ENCODE measurements around the gene SYT15.
A peak's percentile ranks its signal among the peaks of the same experiment; 100 is the strongest.

Gene SYT15

DNA sequence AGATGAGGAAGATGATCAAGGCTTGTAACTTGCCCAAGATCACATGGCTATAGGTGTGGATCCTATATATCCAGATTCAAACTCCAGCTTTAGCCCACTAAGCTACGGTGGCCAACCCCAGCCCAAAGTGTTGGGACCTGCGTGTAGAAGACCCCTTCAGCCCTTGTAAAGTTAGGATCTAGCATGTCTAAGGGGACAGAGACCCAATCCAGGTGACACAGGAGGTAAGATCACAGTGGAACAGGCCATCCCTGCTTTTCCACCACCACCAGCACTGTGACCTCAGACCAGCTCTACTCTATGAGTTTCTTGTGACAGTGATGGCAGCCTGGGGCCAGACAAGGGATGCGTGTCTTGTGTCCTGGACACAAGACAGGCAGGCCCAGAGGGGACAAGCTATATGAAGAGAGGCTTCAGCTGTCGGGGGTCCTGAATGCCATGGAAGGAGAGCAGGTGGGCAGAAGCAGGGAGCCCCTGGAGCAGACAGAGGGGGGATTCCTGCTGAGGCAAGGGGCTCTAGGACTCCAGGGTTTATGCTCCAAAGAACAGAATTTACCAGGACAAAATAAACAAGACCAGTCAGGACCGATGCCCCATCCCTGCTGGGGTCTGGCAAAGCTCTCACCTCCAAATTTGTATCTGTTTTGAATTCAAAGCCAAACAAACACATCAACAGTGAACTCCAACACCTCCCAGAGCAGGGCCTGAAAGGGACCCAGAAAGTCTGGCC lies 32.9 kb upstream of the SYT15 start:
- TF ChIP-seq, protein P1, sequence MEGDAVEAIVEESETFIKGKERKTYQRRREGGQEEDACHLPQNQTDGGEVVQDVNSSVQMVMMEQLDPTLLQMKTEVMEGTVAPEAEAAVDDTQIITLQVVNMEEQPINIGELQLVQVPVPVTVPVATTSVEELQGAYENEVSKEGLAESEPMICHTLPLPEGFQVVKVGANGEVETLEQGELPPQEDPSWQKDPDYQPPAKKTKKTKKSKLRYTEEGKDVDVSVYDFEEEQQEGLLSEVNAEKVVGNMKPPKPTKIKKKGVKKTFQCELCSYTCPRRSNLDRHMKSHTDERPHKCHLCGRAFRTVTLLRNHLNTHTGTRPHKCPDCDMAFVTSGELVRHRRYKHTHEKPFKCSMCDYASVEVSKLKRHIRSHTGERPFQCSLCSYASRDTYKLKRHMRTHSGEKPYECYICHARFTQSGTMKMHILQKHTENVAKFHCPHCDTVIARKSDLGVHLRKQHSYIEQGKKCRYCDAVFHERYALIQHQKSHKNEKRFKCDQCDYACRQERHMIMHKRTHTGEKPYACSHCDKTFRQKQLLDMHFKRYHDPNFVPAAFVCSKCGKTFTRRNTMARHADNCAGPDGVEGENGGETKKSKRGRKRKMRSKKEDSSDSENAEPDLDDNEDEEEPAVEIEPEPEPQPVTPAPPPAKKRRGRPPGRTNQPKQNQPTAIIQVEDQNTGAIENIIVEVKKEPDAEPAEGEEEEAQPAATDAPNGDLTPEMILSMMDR (conservative IDR thresholded peaks at IDR 0.05; ENCODE audit: low read depth): no peak
- DNase-seq (ENCODE audit: low spot score): no peak
- POLR2A ChIA-PET (ENCODE audit: low non-redundant PET): no interaction called here
- CTCF ChIA-PET: no interaction called here
- H3K27ac ChIP-seq: no peak overlapping the region

- ChIA-PET POLR2A (ENCODE audit: low non-redundant PET) (no interaction called here), CTCF (no interaction called here)
- no peak overlapping the region for H3K27ac ChIP-seq
- peak; percentile 55 for DNase-seq (ENCODE audit: low spot score)
- TF ChIP-seq, protein P1 (conservative IDR thresholded peaks at IDR 0.05; ENCODE audit: low read depth): no peak
Measured at GRCh38 chr10:46546591-46547540, 32.1 kb upstream of the SYT15 start.

DNA sequence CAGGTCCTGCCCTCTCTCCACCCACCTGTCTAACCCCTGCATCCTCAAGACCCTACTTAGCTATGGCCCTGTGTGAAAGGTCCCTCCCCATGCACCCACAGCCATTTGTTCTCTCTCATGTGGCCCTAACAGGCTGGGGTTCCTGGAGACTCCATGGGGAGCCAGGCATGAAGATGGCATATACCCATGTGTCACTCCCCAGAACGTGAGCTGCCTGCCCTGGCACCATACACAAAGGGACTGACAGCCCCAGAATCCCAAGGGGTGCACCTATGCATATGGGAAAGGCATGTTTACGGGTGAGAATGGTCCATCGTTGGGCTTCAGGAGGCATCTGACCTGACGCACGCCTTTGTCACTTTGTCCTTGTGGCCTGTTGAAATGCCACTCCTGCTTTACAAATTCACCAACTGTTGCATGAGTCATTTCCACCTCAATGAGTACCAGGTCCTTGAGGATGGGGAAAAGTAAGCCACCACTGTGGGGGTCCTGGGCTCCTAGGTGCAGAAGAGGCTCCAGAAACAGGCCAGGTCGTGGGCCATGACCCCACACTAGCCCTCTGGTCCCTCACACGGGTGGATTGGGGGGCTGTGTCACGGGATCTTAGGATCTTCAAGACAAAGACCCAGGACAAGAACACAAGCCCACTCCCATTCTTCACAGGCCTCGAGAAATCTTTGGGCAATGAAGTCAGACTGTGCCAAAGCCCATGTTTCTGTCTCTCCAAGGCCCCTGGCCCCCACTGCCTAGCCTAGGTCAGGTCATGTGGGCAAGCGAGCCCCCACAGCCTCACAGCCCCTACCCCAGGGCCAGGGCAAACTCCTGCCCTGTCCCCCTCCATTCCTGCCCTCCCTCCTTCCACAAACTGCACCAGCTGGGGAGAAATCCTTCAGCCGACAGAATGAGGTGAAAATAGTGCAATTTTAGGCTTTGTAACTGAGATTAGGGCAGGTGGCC lies 31.1 kb upstream of the SYT15 start:
- CTCF ChIA-PET: interaction anchor here (0.6 kb wide), 1 partner anchor 28 kb away, joined by 3 read pairs; no protein-coding TSS in a partner anchor
- TF ChIP-seq, protein P1 (conservative IDR thresholded peaks at IDR 0.05; ENCODE audit: low read depth): no peak
- no peak for DNase-seq (ENCODE audit: low spot score)
- no peak overlapping the region for H3K27ac ChIP-seq
- POLR2A ChIA-PET (ENCODE audit: low non-redundant PET): no interaction called here

- DNase-seq (ENCODE audit: low spot score): no peak
- H3K27ac ChIP-seq: no peak overlapping the region
- ChIA-PET CTCF (interaction anchor here (0.6 kb wide), 1 partner anchor 29 kb away, joined by 3 read pairs; no protein-coding TSS in a partner anchor), POLR2A (ENCODE audit: low non-redundant PET) (no interaction called here)
- TF ChIP-seq, protein P1 (conservative IDR thresholded peaks at IDR 0.05; ENCODE audit: low read depth): no peak
Measured at GRCh38 chr10:46548498-46549090, 30.3 kb upstream of the SYT15 start.

- POLR2A ChIA-PET (ENCODE audit: low non-redundant PET): no interaction called here
- CTCF ChIA-PET: interaction anchor here (0.5 kb wide), 1 partner anchor 11 kb away, joined by 3 read pairs; no protein-coding TSS in a partner anchor
- TF ChIP-seq, protein P1 (conservative IDR thresholded peaks at IDR 0.05; ENCODE audit: low read depth): no peak
- no peak overlapping the region for H3K27ac ChIP-seq
- DNase-seq (ENCODE audit: low spot score): no peak
Measured at GRCh38 chr10:46549171-46550075, 29.5 kb upstream of the SYT15 start.
